ENCODE results near the gene PDCD1LG2. TPM values are rescaled to one million over a fixed set of nuclear protein-coding genes. Genes with fewer than 3 reads are reported as not detected.
A peak's percentile ranks its signal among the peaks of the same experiment; 100 is the strongest.
"Not testable (repeated sequence)": the region's sequence is repeated elsewhere in the genome, so short reads cannot be mapped to it uniquely, and the experiment has no call there.

Gene PDCD1LG2
- total and polyA plus RNA-seq, 9 donors: 0.51 to 5.0 (median 1.2) TPM

- 88% methylated on average over 1 of the region's 1 CpG for WGBS, 3 donors
- H3K27ac ChIP-seq: no peak overlapping the region
- H3K4me1 ChIP-seq (ENCODE audit: insufficient read depth): no peaks in the 10 kb centered on the region
- H3K36me3 ChIP-seq: no peaks in the 10 kb centered on the region
- H3K27me3 ChIP-seq: no peaks in the 10 kb centered on the region
- intact Hi-C loops (cut with DNase I): no loop called here
- TF ChIP-seq, protein P1, sequence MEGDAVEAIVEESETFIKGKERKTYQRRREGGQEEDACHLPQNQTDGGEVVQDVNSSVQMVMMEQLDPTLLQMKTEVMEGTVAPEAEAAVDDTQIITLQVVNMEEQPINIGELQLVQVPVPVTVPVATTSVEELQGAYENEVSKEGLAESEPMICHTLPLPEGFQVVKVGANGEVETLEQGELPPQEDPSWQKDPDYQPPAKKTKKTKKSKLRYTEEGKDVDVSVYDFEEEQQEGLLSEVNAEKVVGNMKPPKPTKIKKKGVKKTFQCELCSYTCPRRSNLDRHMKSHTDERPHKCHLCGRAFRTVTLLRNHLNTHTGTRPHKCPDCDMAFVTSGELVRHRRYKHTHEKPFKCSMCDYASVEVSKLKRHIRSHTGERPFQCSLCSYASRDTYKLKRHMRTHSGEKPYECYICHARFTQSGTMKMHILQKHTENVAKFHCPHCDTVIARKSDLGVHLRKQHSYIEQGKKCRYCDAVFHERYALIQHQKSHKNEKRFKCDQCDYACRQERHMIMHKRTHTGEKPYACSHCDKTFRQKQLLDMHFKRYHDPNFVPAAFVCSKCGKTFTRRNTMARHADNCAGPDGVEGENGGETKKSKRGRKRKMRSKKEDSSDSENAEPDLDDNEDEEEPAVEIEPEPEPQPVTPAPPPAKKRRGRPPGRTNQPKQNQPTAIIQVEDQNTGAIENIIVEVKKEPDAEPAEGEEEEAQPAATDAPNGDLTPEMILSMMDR (IDR thresholded peaks at IDR 0.05): no peak
- no peak for TF ChIP-seq POLR2A (IDR thresholded peaks at IDR 0.05)
- TF ChIP-seq EP300 (IDR thresholded peaks at IDR 0.05): no peak
- no peaks in the 10 kb centered on the region for H3K9me3 ChIP-seq
- no peak for DNase-seq
- no peak overlapping the region for H3K4me3 ChIP-seq
These were observed 69.5 kb downstream of the PDCD1LG2 start for GRCh38 chr9:5579881-5580280.

- WGBS, 3 donors: 84 to 92% (median 87%) methylated on average over 3 of the region's 3 CpGs
These were observed 70.3 kb downstream of the PDCD1LG2 start for GRCh38 chr9:5580650-5581049.

DNA sequence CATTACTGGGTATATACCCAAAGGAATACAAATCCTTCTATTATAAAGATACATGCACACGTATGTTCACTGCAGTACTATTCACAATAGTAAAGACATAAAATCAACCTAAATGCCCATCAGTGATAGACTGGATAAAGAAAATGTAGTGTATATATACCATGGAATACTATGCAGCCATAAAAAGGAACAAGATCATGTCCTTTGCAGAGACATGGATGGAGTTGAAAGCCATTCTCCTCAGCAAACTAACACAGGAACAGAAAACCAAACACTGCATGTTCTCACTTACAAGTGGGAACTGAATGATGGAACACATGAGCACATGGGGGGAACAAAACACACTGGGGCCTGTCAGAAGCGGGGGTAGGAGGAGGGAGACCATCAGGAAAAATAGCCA lies 71.4 kb downstream of the PDCD1LG2 start:
- WGBS, 3 donors: 95 to 98% (median 98%) methylated on average over 2 of the region's 2 CpGs
- H3K27ac ChIP-seq; H3K36me3 ChIP-seq; H3K4me3 ChIP-seq; H3K4me1 ChIP-seq (ENCODE audit: insufficient read depth); intact Hi-C loops (cut with DNase I); H3K9me3 ChIP-seq; DNase-seq; H3K27me3 ChIP-seq: not testable (repeated sequence)

More at GRCh38 chr9:5580650-5581049, 70.3 kb downstream of the PDCD1LG2 start:
- intact Hi-C loops (cut with DNase I): no loop called here
- TF ChIP-seq POLR2A (IDR thresholded peaks at IDR 0.05): no peak
- no peak for TF ChIP-seq EP300 (IDR thresholded peaks at IDR 0.05)
- TF ChIP-seq, protein P1 (IDR thresholded peaks at IDR 0.05): no peak
- no peaks in the 10 kb centered on the region for H3K9me3 ChIP-seq
- no peak overlapping the region for H3K27ac ChIP-seq
- no peak for DNase-seq
- H3K27me3 ChIP-seq: no peaks in the 10 kb centered on the region
- H3K4me1 ChIP-seq (ENCODE audit: insufficient read depth): no peaks in the 10 kb centered on the region
- no peaks in the 10 kb centered on the region for H3K36me3 ChIP-seq
- no peak overlapping the region for H3K4me3 ChIP-seq

DNA sequence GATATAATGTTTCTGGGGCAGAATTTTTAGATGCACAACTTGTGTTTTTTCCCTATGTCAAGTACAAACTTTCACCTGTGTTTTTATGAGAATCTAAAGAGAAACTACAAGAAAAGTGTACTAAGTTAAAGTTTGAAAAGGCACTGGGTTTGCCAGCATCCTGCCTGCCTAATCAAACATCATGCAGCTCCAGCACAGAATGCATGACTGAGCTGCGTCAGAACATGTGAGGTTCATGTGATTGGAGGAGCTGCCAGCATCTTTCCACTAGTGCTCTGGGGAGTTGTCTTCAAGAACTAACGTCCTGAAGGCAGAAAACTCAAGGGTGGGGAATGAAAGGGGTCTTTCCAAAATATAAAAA lies 72.5 kb downstream of the PDCD1LG2 start:
- Histone ChIP-seq H3K27me3 (no peaks in the 10 kb centered on the region), H3K4me1 (ENCODE audit: insufficient read depth) (no peaks in the 10 kb centered on the region), H3K9me3 (no peaks in the 10 kb centered on the region), H3K27ac (no peak overlapping the region), H3K4me3 (no peak overlapping the region), H3K36me3 (no peaks in the 10 kb centered on the region)
- DNase-seq: peak in 1 of 5 donors; percentile 15
- WGBS, 3 donors: 8 to 22% (median 20%) methylated on average over 2 of the region's 2 CpGs
- TF ChIP-seq EP300 (IDR thresholded peaks at IDR 0.05): no peak
- TF ChIP-seq, protein P1 (IDR thresholded peaks at IDR 0.05): no peak
- no peak for TF ChIP-seq POLR2A (IDR thresholded peaks at IDR 0.05)
- intact Hi-C loops (cut with DNase I): no loop called here

- no peak for DNase-seq
- Histone ChIP-seq H3K36me3 (no peaks in the 10 kb centered on the region), H3K9me3 (no peaks in the 10 kb centered on the region), H3K4me1 (ENCODE audit: insufficient read depth) (no peaks in the 10 kb centered on the region), H3K27me3 (no peaks in the 10 kb centered on the region), H3K27ac (no peak overlapping the region), H3K4me3 (no peak overlapping the region)
- intact Hi-C loops (cut with DNase I): loop anchor here in 1 of 4 donors (5.0 kb wide), 1 partner anchor 129 kb away; no protein-coding TSS in a partner anchor
- TF ChIP-seq EP300 (IDR thresholded peaks at IDR 0.05) (no peak), POLR2A (IDR thresholded peaks at IDR 0.05) (no peak)
- TF ChIP-seq, protein P1 (IDR thresholded peaks at IDR 0.05): no peak
These were observed 76.1 kb downstream of the PDCD1LG2 start for GRCh38 chr9:5586391-5586802.

Measured in ovary (tissue), 9 donors.